Activated B cell treated with CpG ODN at 0.5 μM for 24 hours (primary cell): Measurements from ENCODE around the gene CPPED1. TPM values are rescaled to one million over a fixed set of nuclear protein-coding genes. Genes with fewer than 3 reads are reported as not detected.

Experiments
- ATAC-seq: fragments of 200-7000 bp; cut with Tn5 transposase; one replicate; pipeline ENCODE4 v1.10.0; 2021; ENCODE audit warnings: low read depth, mild to moderate bottlenecking, moderate library complexity
- CTCF ChIA-PET: fragments of 350-600 bp; sonication (Branson Sonifier 250); formaldehyde crosslinking; loops from one replicate; lab custom pipeline; 2021; ENCODE audit warnings: antibody characterized with exemption; lab: Charles Lee
- POLR2A ChIA-PET: fragments of 350-600 bp; sonication (Branson Sonifier 250); formaldehyde crosslinking; loops from one replicate; lab custom pipeline; 2021; ENCODE audit warnings: antibody characterized with exemption; lab: Charles Lee
- DNase-seq: peaks from one replicate; pipeline ENCODE4 v3.0.0; 2022
- H3K27ac Mint-ChIP-seq: one replicate; pipeline ENCODE4 v1.8.0; 2020; ENCODE audit warnings: mixed read lengths
- H3K27me3 Mint-ChIP-seq: one replicate; pipeline ENCODE4 v1.8.0; 2021; ENCODE audit warnings: mixed read lengths
- H3K36me3 Mint-ChIP-seq: one replicate; pipeline ENCODE4 v1.8.0; 2021; ENCODE audit warnings: low read depth, mixed read lengths
- H3K4me1 Mint-ChIP-seq: one replicate; pipeline ENCODE4 v1.8.0; 2021; ENCODE audit warnings: mixed read lengths
- H3K4me3 Mint-ChIP-seq: one replicate; pipeline ENCODE4 v1.8.0; 2020; ENCODE audit warnings: mild to moderate bottlenecking, mixed read lengths
- H3K9me3 Mint-ChIP-seq: one replicate; pipeline ENCODE4 v1.8.0; 2020; ENCODE audit warnings: mixed read lengths
- CTCF ChIP-seq: fragments of 200-600 bp; IDR thresholded peaks from one replicate; pipeline ENCODE4 v1.8.0; 2022; ENCODE audit warnings: antibody characterized with exemption, mild to moderate bottlenecking
- intact Hi-C: fragments of 100-400 bp; cut with micrococcal nuclease; formaldehyde crosslinking; loops from one replicate; pipeline ENCODE4 v1.15.1; 2024
- total RNA-seq: library from RNA; stranded (reverse); gene quantifications from 2 replicates; pipeline ENCODE4 v1.2.3, GENCODE V29; 2022

Gene CPPED1
- total RNA-seq, 1 donor from 2014 or later, result 14.1 TPM

GRCh38 chr16:12811441-12812383 lies 8.0 kb upstream of the CPPED1 start:
- Mint-ChIP-seq H3K27me3 (peaks cover 6% of the 10 kb centered on the region), H3K36me3 (no peaks in the 10 kb centered on the region), H3K27ac (no peak overlapping the region), H3K4me3 (no peak overlapping the region), H3K9me3 (peaks cover 6% of the 10 kb centered on the region), H3K4me1 (no peaks in the 10 kb centered on the region)
- ATAC-seq (no peak), DNase-seq (no peak)
- POLR2A ChIA-PET, result interaction anchor here (0.6 kb wide), 1 partner anchor 11 kb away, joined by 7 read pairs; no protein-coding TSS in a partner anchor
- intact Hi-C loops, result no loop called here
- CTCF ChIA-PET, result no interaction called here
- TF ChIP-seq CTCF, result no peak

DNA sequence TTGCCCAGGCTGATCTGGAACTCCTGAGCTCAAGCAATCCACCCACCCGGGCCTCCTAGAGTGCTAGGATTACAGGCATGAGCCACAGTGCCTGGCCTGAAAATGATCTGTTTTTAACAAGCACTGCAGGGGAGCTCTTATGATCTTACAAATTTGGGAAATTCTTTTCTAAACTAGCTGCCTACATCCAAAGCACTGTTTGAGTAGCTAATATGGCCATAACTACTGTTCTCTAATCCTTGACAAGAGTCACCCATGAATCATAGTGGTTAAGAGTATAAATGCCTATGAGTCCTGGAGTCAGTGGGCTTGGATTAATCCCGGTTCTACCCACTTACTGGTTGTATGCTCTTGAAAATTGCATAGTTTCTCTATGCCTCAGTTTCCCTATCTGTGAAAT lies 1.4 kb upstream of the CPPED1 start:
- Mint-ChIP-seq H3K4me1 (peaks cover 34% of the 10 kb centered on the region), H3K9me3 (peaks cover 3% of the 10 kb centered on the region), H3K27ac (no peak overlapping the region), H3K4me3 (no peak overlapping the region), H3K27me3 (peaks cover 4% of the 10 kb centered on the region), H3K36me3 (no peaks in the 10 kb centered on the region)
- intact Hi-C loops, result loop anchor here (10.0 kb wide), 1 partner anchor 1860 kb away; the partner anchor contains the start of genes CLEC16A and DEXI
- ChIA-PET POLR2A (no interaction called here), CTCF (no interaction called here)
- no peak for ATAC-seq
- no peak for TF ChIP-seq CTCF
- DNase-seq, result no peak

- ATAC-seq, result no peak
- intact Hi-C loops, result loop anchor here (5.0 to 10.0 kb wide), 6 partner anchors 257 to 1860 kb away; partner anchors contain the start of genes CLEC16A, DEXI, ERCC4 and GSPT1
- DNase-seq, result no peak
- H3K4me3 Mint-ChIP-seq, result peak overlapping the region; percentile 93
- H3K9me3 Mint-ChIP-seq, result peaks cover 3% of the 10 kb centered on the region
- H3K27ac Mint-ChIP-seq, result no peak overlapping the region
- ChIA-PET POLR2A (interaction anchor here (0.6 to 0.7 kb wide), 4 partner anchors 156 to 1124 kb away, joined by 3 to 7 read pairs (median 6); no protein-coding TSS in a partner anchor), CTCF (no interaction called here)
- no peaks in the 10 kb centered on the region for H3K36me3 Mint-ChIP-seq
- H3K4me1 Mint-ChIP-seq, result peaks cover 34% of the 10 kb centered on the region
- peaks cover 4% of the 10 kb centered on the region for H3K27me3 Mint-ChIP-seq
- no peak for TF ChIP-seq CTCF
Observed at GRCh38 chr16:12804395-12804794, 708 bp upstream of the CPPED1 start.

DNA sequence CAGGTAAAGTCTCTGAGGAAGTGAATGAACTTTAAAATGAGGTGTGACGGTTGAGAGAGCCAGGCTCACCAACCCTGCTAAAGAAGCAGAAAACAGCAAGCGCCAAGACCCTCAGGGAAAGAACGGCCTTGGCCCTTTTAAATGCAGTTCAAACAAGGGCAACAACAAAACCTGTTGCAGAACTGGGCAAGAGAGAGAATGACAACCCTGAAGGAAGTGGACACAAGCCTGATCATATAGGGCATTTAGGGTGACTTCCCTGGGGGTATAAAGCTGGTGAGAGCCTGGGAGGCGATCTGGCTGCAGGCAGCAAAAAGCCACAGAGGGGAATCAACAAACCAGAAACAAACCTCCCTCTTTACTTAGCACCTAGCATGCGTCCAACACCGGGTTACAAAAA lies 1.0 kb downstream of the CPPED1 start:
- peaks cover 3% of the 10 kb centered on the region for H3K9me3 Mint-ChIP-seq
- intact Hi-C loops, result loop anchor here (1.0 to 10.0 kb wide), 7 partner anchors 255 to 1858 kb away; partner anchors contain the start of genes CLEC16A, DEXI, ERCC4 and GSPT1
- no peaks in the 10 kb centered on the region for H3K27me3 Mint-ChIP-seq
- ATAC-seq, result no peak
- CTCF ChIA-PET, result no interaction called here
- POLR2A ChIA-PET, result interaction anchor here (0.8 kb wide), 1 partner anchor 255 kb away, joined by 3 read pairs; no protein-coding TSS in a partner anchor
- peaks cover 2% of the 10 kb centered on the region for H3K36me3 Mint-ChIP-seq
- no peak for TF ChIP-seq CTCF
- H3K4me3 Mint-ChIP-seq, result peak overlapping the region; percentile 93
- DNase-seq, result no peak
- peaks cover 34% of the 10 kb centered on the region for H3K4me1 Mint-ChIP-seq
- H3K27ac Mint-ChIP-seq, result peak overlapping the region; percentile 89

- peaks cover 3% of the 10 kb centered on the region for H3K9me3 Mint-ChIP-seq
- CTCF ChIA-PET, result interaction anchor here (0.7 kb wide), 1 partner anchor 15 kb away, joined by 6 read pairs; no protein-coding TSS in a partner anchor
- intact Hi-C loops, result loop anchor here (5.0 to 10.0 kb wide), 6 partner anchors 255 to 1857 kb away; partner anchors contain the start of genes CLEC16A, DEXI, ERCC4 and GSPT1
- H3K4me3 Mint-ChIP-seq, result peak overlapping the region; percentile 69
- H3K27me3 Mint-ChIP-seq, result no peaks in the 10 kb centered on the region
- DNase-seq (no peak), ATAC-seq (no peak)
- H3K27ac Mint-ChIP-seq, result no peak overlapping the region
- POLR2A ChIA-PET, result interaction anchor here (0.6 kb wide), 1 partner anchor 356 kb away, joined by 9 read pairs; no protein-coding TSS in a partner anchor
- H3K4me1 Mint-ChIP-seq, result peaks cover 34% of the 10 kb centered on the region
- TF ChIP-seq CTCF, result no peak
- peaks cover 2% of the 10 kb centered on the region for H3K36me3 Mint-ChIP-seq
Observed at GRCh38 chr16:12802048-12802447, 1.6 kb downstream of the CPPED1 start.
